ENCODE measurements around the gene LMNB1. TPM values are rescaled to one million over a fixed set of nuclear protein-coding genes. Genes with fewer than 3 reads are reported as not detected.
A peak's percentile ranks its signal among the peaks of the same experiment; 100 is the strongest.

The LMNB1 gene
- polyA plus RNA-seq, 1 experiment = 12.0 TPM

GRCh38 chr5:126805063-126805462 is 28.1 kb downstream of the LMNB1 start:
- Histone ChIP-seq H3K36me3 (ENCODE audit: control insufficient read depth, insufficient read depth, low read length) (no peaks in the 10 kb centered on the region), H3K27me3 (ENCODE audit: control insufficient read depth, insufficient read depth, low read length) (no peaks in the 10 kb centered on the region), H3K4me3 (ENCODE audit: low read depth, low read length) (no peak overlapping the region)
- CTCF ChIA-PET = interaction anchor here (0.9 to 2.7 kb wide), 7 partner anchors 8 to 688 kb away, joined by 3 to 20 read pairs (median 5); no protein-coding TSS in a partner anchor
- TF ChIP-seq CTCF (IDR thresholded peaks at IDR 0.05; ENCODE audit: insufficient read depth, low read depth, low read length) = no peak
- no peak for DNase-seq (ENCODE audit: low read depth)
- POLR2A ChIA-PET = no interaction called here

GRCh38 chr5:126808521-126808988 is 31.6 kb downstream of the LMNB1 start:
- DNase-seq (ENCODE audit: low read depth) = no peak
- no peaks in the 10 kb centered on the region for H3K36me3 ChIP-seq (ENCODE audit: control insufficient read depth, insufficient read depth, low read length)
- POLR2A ChIA-PET = no interaction called here

GRCh38 chr5:126809916-126810315 is 33.0 kb downstream of the LMNB1 start:
- Histone ChIP-seq H3K27me3 (ENCODE audit: control insufficient read depth, insufficient read depth, low read length) (no peaks in the 10 kb centered on the region), H3K36me3 (ENCODE audit: control insufficient read depth, insufficient read depth, low read length) (no peaks in the 10 kb centered on the region), H3K4me3 (ENCODE audit: low read depth, low read length) (no peak overlapping the region)
- TF ChIP-seq CTCF (IDR thresholded peaks at IDR 0.05; ENCODE audit: insufficient read depth, low read depth, low read length) = no peak
- CTCF ChIA-PET = interaction anchor here (0.7 to 2.8 kb wide), 9 partner anchors 8 to 683 kb away, joined by 3 to 17 read pairs (median 4); no protein-coding TSS in a partner anchor
- no peak for DNase-seq (ENCODE audit: low read depth)
- POLR2A ChIA-PET = no interaction called here

More at GRCh38 chr5:126808521-126808988, 31.6 kb downstream of the LMNB1 start:
- Histone ChIP-seq H3K27me3 (ENCODE audit: control insufficient read depth, insufficient read depth, low read length) (no peaks in the 10 kb centered on the region), H3K4me3 (ENCODE audit: low read depth, low read length) (no peak overlapping the region)
- TF ChIP-seq CTCF (IDR thresholded peaks at IDR 0.05; ENCODE audit: insufficient read depth, low read depth, low read length) = peak; percentile 47
- CTCF ChIA-PET = interaction anchor here (0.6 to 1.7 kb wide), 6 partner anchors 9 to 422 kb away, joined by 3 to 5 read pairs (median 4); no protein-coding TSS in a partner anchor

GRCh38 chr5:126810596-126811380 is 33.9 kb downstream of the LMNB1 start:
- H3K27me3 ChIP-seq (ENCODE audit: control insufficient read depth, insufficient read depth, low read length) = no peaks in the 10 kb centered on the region
- ChIA-PET POLR2A (no interaction called here), CTCF (interaction anchor here (0.7 to 2.8 kb wide), 8 partner anchors 9 to 267 kb away, joined by 3 to 17 read pairs (median 3); no protein-coding TSS in a partner anchor)
- DNase-seq (ENCODE audit: low read depth) = no peak
- H3K4me3 ChIP-seq (ENCODE audit: low read depth, low read length) = no peak overlapping the region
- H3K36me3 ChIP-seq (ENCODE audit: control insufficient read depth, insufficient read depth, low read length) = no peaks in the 10 kb centered on the region
- no peak for TF ChIP-seq CTCF (IDR thresholded peaks at IDR 0.05; ENCODE audit: insufficient read depth, low read depth, low read length)

GRCh38 chr5:126811515-126812198 is 34.7 kb downstream of the LMNB1 start:
- H3K4me3 ChIP-seq (ENCODE audit: low read depth, low read length) = no peak overlapping the region
- CTCF ChIA-PET = interaction anchor here (0.8 to 2.8 kb wide), 4 partner anchors 10 to 156 kb away, joined by 3 to 17 read pairs (median 4); no protein-coding TSS in a partner anchor
- H3K36me3 ChIP-seq (ENCODE audit: control insufficient read depth, insufficient read depth, low read length) = no peaks in the 10 kb centered on the region
- no peak for TF ChIP-seq CTCF (IDR thresholded peaks at IDR 0.05; ENCODE audit: insufficient read depth, low read depth, low read length)
- no peaks in the 10 kb centered on the region for H3K27me3 ChIP-seq (ENCODE audit: control insufficient read depth, insufficient read depth, low read length)
- POLR2A ChIA-PET = interaction anchor here (0.5 kb wide), 1 partner anchor 31 kb away, joined by 4 read pairs; no protein-coding TSS in a partner anchor
- no peak for DNase-seq (ENCODE audit: low read depth)
